ENCODE measurements around the gene ZDHHC9. TPM values are rescaled to one million over a fixed set of nuclear protein-coding genes. Genes with fewer than 3 reads are reported as not detected.
A peak's percentile ranks its signal among the peaks of the same experiment; 100 is the strongest.

ZDHHC9 gene
- total and polyA plus RNA-seq, 12 donors, result 4.2 to 22.8 (median 11.4) TPM

- Histone ChIP-seq H3K9me3 (no peaks in the 10 kb centered on the region), H3K4me3 (peak overlapping the region; percentile 49 to 84 (median 70)), H3K27me3 (peaks cover 0 to 14% (median 0%) of the 10 kb centered on the region in 7 donors), H3K27ac (peak overlapping the region; percentile 13 to 83 (median 76)), H3K36me3 (peaks cover 0 to 9% (median 0%) of the 10 kb centered on the region in 9 donors), H3K4me1 (peaks cover 0 to 12% (median 0%) of the 10 kb centered on the region in 9 donors)
- no peak for DNase-seq
- 0 to 1% methylated on average over 3 to 23 of the region's 23 CpGs for WGBS, 2 donors
- TF ChIP-seq CTCF (IDR thresholded peaks at IDR 0.05), result no peak
- no peak for ATAC-seq
- intact Hi-C loops (cut with DNase I), result loop anchor here in 2 of 10 donors (10.0 kb wide), 3 partner anchors 62 to 238 kb away; partner anchors contain the start of gene UTP14A (in 1 of the 2)
Measured at GRCh38 chrX:129843209-129843458, 552 bp downstream of the ZDHHC9 start.

GRCh38 chrX:129842510-129843208 is 1.0 kb downstream of the ZDHHC9 start:
- Histone ChIP-seq H3K36me3 (peaks cover 0 to 12% (median 0%) of the 10 kb centered on the region in 9 donors), H3K4me1 (peaks cover 0 to 12% (median 0%) of the 10 kb centered on the region in 9 donors), H3K4me3 (peak overlapping the region; percentile 49 to 84 (median 70)), H3K9me3 (no peaks in the 10 kb centered on the region), H3K27ac (peak overlapping the region; percentile 13 to 83 (median 76)), H3K27me3 (peaks cover 0 to 14% (median 0%) of the 10 kb centered on the region in 7 donors)
- TF ChIP-seq CTCF (IDR thresholded peaks at IDR 0.05), result no peak
- intact Hi-C loops (cut with DNase I), result loop anchor here in 2 of 10 donors (10.0 kb wide), 3 partner anchors 62 to 238 kb away; partner anchors contain the start of gene UTP14A (in 1 of the 2)
- 9 to 12% methylated on average over 17 of the region's 17 CpGs for WGBS, 2 donors
- ATAC-seq (peak in 6 of 8 donors; percentile 6 to 63 (median 32)), DNase-seq (peak; percentile 8 to 18)

GRCh38 chrX:129840344-129840743 is 3.3 kb downstream of the ZDHHC9 start:
- DNase-seq (no peak), ATAC-seq (no peak)
- Histone ChIP-seq H3K27ac (no peak overlapping the region), H3K4me3 (no peak overlapping the region), H3K27me3 (peaks cover 0 to 10% (median 0%) of the 10 kb centered on the region in 7 donors), H3K4me1 (peaks cover 0 to 12% (median 0%) of the 10 kb centered on the region in 9 donors), H3K9me3 (no peaks in the 10 kb centered on the region), H3K36me3 (peaks cover 0 to 13% (median 0%) of the 10 kb centered on the region in 9 donors)
- 63 to 65% methylated on average over 5 of the region's 5 CpGs for WGBS, 2 donors
- no peak for TF ChIP-seq CTCF (IDR thresholded peaks at IDR 0.05)
- intact Hi-C loops (cut with DNase I), result loop anchor here in 2 of 10 donors (10.0 kb wide), 3 partner anchors 64 to 236 kb away; partner anchors contain the start of gene UTP14A (in 1 of the 2)

- no peaks in the 10 kb centered on the region for H3K9me3 ChIP-seq
- no peak for DNase-seq
- TF ChIP-seq CTCF (IDR thresholded peaks at IDR 0.05), result no peak
- H3K4me1 ChIP-seq, result peaks cover 0 to 2% (median 0%) of the 10 kb centered on the region in 9 donors
- no peak for ATAC-seq
- no peaks in the 10 kb centered on the region for H3K27me3 ChIP-seq
- peaks cover 0 to 13% (median 0%) of the 10 kb centered on the region in 9 donors for H3K36me3 ChIP-seq
- intact Hi-C loops (cut with DNase I), result loop anchor here in 1 of 10 donors (10.0 kb wide), 2 partner anchors 202 to 232 kb away; no protein-coding TSS in a partner anchor
- no peak overlapping the region for H3K27ac ChIP-seq
- no peak overlapping the region for H3K4me3 ChIP-seq
- 85 to 87% methylated on average over 3 of the region's 3 CpGs for WGBS, 2 donors
Measured at GRCh38 chrX:129836827-129837226, 6.9 kb downstream of the ZDHHC9 start.

All from heart right ventricle (tissue), 16 donors.